HG03575 (cell line): ENCODE data around the gene KRT40.

Experiments
- ATAC-seq: cut with Tn5 transposase; IDR thresholded peaks from one replicate; pipeline ENCODE4 v1.9.1; 2021; ENCODE audit not compliant: unreplicated experiment, insufficient number of reproducible peaks, low FRiP score; ENCODE audit errors: extremely low read depth

Gene KRT40

DNA sequence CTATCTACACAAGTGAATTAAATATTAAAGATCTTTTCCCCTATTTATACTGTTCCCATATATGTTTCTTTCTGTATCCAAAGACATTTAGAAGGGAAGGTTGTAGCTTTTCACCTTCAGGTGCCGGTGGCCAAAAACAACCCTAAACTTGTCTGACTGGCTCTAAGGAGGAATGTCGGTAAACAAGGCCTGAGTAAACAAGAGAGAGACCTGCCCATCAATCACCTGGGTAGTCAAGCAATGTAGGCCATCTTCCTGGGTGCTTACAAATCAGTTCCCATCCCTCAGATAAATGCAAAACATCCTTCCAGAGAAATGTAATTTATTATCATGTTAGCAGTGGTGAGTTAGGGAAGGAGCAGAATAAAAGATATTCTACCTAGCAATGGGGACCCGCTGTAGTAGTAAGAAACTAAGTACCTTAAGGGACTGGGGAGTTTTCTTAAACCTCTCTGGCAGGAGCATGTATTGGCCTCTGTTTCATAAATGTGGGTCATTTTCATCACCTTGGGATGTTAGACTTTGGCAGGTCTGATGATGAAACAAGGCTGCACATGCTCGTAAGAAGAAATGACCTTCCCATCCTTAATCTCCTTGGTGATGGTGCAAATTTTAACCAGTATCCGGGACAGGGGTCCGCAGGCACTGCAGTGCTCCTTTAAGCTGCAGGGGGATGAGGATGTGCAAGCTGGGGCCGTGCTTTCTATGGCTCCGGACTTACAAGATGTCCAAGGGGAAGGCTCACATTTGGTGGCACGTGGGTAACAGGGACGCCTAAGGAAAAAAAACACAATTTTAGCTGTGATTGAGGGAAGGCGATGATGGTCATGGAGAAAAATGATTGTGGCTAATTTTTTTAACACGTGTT, 25.8 kb downstream of the KRT40 start:
- no peak for ATAC-seq

GRCh38 chr17:40956401-40957254, 27.5 kb downstream of the KRT40 start:
- ATAC-seq, result no peak

GRCh38 chr17:40953881-40954280, 30.2 kb downstream of the KRT40 start:
- no peak for ATAC-seq

DNA sequence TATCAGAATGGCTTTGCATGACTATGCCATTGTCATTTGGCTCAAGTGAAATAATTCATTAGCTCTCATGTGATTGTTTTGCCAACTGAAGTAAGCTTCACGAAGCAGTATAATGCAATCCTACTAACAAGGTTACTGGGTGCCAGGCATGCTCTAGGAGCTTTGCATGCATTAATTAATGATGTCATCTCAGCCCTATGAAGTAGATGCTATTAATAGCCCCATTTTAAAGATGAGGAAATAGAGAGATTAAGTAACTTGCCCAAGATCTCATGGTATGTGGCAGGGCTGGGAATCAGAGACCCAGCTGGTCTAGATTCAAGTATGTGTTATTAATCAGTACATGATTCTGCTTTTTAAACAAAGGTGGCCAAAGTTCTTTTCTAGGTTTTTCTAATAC, 31.5 kb downstream of the KRT40 start:
- no peak for ATAC-seq

DNA sequence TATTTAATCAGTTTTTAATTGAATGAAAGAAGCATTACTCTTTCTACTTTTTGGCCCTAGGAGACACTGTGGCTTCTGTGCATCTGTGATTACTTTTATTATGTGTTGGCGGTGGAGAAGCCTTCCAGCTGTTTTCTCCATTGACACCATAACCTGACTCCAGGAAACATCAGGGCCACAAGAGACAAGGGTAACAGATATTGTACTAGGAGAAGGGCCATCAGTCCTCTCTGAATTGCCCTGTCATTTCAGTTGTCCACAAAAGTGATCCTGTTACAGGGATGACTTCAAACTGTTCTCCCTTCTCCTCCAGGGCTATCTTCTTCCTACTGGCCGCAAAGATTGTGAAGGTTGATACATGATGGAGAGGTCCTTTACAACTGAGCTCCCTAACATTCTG, 32.0 kb downstream of the KRT40 start:
- ATAC-seq, result no peak

DNA sequence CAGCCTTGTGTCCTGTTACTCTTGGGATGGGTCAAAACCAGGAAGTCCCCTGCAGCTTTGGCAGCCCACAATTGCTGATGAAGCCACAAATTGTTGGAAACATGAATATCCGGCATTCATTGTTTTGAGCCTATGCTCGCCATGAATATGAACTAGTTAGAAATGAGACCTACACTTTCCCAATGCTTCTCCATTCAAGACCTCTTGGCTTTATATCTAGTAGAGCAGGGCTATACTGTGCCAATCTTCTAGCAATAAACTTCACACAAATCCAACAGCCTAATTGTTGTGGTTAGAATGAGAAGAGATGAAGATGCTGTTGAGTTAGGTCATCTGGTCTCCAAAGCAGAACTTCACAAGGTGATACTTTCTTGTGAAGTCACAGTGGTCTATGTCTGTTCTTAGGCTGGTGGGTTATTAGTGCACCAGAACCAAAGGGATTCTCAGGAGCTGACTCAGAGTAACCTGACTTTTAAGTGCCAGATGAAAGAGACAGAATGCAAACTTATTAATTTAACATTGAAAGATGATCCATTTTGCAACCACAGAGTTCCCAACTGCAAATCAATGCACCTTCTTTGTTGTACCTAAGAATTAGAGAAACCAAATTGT, 33.0 kb downstream of the KRT40 start:
- no peak for ATAC-seq

- no peak for ATAC-seq
These were observed 34.0 kb downstream of the KRT40 start for GRCh38 chr17:40950176-40950575.

DNA sequence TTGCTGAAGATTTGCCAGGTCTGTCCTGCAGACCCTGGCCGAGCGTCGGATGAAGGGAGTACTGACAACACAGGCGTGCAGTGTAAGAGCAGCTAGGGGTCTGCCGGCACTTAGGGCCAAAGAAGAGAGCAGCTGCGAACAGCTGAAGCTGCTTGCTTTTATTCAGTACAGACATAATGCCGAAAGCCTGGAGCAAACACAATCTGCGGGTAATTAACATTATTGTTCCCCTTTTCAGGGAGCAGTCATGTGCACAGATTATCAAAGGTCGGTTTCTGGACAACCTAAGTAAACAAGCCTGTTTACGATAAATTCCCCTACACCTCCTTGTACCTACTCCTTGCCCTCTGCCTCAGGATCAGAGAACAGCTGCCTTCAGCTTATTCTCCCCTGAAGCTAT, 34.7 kb downstream of the KRT40 start:
- no peak for ATAC-seq

DNA sequence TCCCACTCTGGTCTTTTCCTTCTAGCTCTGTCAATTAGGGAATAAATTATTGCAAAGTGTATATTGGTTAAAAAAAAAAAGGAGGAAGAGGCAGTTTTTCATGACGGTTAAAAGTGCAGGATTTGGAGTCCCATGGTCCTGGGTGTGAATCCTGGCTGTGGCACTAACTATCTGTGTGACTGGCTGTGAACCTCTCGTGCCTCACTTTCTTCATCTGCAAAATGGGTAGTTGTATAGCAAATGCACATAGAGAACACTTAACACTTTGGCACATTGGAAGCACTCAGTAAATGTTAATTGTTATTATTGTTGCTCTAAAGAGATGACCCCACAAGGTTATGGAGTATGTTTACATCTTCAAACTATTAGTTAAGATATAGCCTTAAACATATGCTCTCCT, 36.2 kb downstream of the KRT40 start:
- ATAC-seq, result no peak

DNA sequence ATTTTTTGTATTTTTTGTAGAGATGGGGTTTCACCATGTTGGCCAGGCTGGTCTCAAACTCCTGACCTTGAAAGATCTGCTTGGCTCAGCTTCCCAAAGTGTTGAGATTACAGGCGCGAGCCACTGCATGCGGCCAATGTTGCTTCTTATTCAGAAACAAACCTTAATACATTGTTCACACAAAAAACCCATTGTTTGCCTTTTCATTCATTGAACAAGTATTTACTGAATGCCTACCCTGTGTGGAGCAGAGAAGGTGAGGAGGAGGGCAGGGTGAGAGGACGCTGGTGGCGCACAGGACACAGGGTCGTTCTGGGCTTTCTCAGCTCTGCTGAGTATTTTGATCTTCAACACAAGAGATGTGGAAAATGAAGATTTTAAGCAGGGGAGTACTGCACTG, 38.7 kb downstream of the KRT40 start:
- no peak for ATAC-seq

GRCh38 chr17:40944531-40944930, 39.6 kb downstream of the KRT40 start:
- no peak for ATAC-seq

- no peak for ATAC-seq
These were observed 41.6 kb downstream of the KRT40 start for GRCh38 chr17:40942553-40942952.

DNA sequence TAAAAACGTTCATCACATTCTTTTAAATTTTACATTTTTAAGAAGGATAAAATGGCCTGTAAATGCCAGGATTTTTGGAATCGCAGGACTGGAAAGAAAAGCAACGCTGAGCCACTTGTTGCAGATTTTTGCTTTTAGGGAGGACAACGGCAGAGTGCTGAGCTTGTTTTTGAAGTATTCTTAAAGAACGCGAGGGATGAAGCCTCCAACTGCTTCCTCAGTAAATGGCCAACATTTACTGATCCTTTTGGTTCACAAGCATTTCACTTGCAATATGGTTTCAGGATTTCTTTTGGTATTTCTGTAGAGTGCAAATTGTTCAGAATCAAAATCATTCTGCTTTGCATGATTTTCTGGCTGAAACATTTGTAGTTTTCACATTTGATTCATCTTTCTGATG, 43.9 kb downstream of the KRT40 start:
- no peak for ATAC-seq

DNA sequence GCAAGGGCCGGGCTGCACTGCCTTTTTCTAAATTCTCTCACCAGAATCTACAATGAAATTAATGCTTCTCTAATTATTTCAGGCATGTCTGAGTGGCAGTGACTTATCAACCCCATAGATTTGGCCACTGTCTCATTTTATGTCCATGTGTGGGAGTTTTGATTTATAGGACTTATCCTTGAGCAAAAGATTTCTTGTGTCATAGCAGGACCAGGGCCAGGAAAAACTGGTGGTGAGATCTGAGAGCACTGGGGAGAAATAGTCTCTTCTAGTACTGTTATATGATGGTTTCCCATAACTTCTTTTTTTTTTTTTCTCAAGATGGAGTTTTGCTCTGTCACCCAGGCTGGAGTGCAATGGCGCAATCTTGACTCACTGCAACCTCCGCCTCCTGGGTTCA, 45.1 kb downstream of the KRT40 start:
- ATAC-seq, result no peak

GRCh38 chr17:40937384-40937819, 46.7 kb downstream of the KRT40 start, which contains the start of gene KRT23:
TSS of gene KRT23 (minus strand) at chr17:40937646. CDS start at chr17:40936603, 1,043 bp downstream.
- no peak for ATAC-seq

- no peak for ATAC-seq
These were observed 47.1 kb downstream of the KRT40 start for GRCh38 chr17:40936976-40937375.

- ATAC-seq, result no peak
These were observed 47.6 kb downstream of the KRT40 start for GRCh38 chr17:40936437-40936971.

DNA sequence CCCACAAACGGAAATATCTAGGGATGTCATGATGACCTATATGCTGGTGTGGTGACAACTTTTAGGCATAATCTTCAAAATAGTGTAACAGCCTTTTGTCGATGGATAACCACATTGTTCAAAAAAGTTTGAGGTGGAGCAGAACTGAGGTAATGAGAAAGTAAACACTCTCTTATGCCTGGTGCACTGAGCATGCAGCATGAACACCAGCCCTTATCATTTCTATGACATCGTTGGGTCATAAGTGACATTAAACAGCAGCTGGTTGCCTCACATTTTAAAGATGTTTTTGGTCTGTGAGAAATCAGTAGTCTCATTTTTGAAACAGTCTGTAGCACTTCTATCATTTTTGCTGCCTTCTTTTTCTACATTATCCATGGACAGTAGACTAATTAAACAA, 48.5 kb downstream of the KRT40 start:
- no peak for ATAC-seq

DNA sequence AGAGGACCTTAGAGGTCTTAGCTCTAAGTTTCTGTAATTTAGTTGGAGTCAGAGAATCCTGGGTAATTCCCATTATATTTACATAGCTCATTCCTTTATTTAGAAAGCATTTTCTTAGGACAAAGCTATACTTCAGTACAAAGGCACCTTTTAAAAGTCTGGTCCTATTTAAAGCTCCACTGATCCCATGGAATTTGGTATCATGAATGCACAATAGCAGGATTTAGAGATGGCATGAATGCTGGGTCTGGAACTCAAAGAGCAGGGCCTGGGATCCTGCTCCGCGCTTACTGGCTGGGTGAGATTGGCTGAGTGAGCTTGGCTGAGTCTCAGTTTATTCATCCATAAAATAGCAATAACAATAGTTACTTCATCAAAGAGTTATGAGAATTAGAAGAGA, 51.5 kb downstream of the KRT40 start:
- no peak for ATAC-seq
